ENCODE measurements around the gene CCDC134.

The CCDC134 gene

GRCh38 chr22:41757502-41757901 lies 43.0 kb upstream of the CCDC134 start:
- no peak for ATAC-seq
- TF ChIP-seq, protein P1, sequence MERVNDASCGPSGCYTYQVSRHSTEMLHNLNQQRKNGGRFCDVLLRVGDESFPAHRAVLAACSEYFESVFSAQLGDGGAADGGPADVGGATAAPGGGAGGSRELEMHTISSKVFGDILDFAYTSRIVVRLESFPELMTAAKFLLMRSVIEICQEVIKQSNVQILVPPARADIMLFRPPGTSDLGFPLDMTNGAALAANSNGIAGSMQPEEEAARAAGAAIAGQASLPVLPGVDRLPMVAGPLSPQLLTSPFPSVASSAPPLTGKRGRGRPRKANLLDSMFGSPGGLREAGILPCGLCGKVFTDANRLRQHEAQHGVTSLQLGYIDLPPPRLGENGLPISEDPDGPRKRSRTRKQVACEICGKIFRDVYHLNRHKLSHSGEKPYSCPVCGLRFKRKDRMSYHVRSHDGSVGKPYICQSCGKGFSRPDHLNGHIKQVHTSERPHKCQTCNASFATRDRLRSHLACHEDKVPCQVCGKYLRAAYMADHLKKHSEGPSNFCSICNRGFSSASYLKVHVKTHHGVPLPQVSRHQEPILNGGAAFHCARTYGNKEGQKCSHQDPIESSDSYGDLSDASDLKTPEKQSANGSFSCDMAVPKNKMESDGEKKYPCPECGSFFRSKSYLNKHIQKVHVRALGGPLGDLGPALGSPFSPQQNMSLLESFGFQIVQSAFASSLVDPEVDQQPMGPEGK (CRISPR knock-in tag; IDR thresholded peaks at IDR 0.05; ENCODE audit: borderline replicate concordance): no peak
- no peak for TF ChIP-seq CREB5 (CRISPR knock-in tag; IDR thresholded peaks at IDR 0.05; ENCODE audit: low read depth)
- TF ChIP-seq ESRRG (CRISPR knock-in tag; IDR thresholded peaks at IDR 0.05): no peak
- no peak for TF ChIP-seq TCF4 (CRISPR knock-in tag; IDR thresholded peaks at IDR 0.05; ENCODE audit: borderline replicate concordance)
- TF ChIP-seq CSDC2 (CRISPR knock-in tag; IDR thresholded peaks at IDR 0.05): no peak
- no peak for TF ChIP-seq OSR1 (CRISPR knock-in tag; IDR thresholded peaks at IDR 0.05)
- TF ChIP-seq ZNF70 (CRISPR knock-in tag; IDR thresholded peaks at IDR 0.05): no peak
- TF ChIP-seq PPARA (CRISPR knock-in tag; IDR thresholded peaks at IDR 0.05; ENCODE audit: borderline replicate concordance): no peak
- TF ChIP-seq ZNF565 (CRISPR knock-in tag; conservative IDR thresholded peaks at IDR 0.05; ENCODE audit: low read depth): no peak
- TF ChIP-seq POU6F1 (CRISPR knock-in tag; IDR thresholded peaks at IDR 0.05; ENCODE audit: borderline replicate concordance, low read depth): no peak
- no peak for TF ChIP-seq ZFP3 (CRISPR knock-in tag; IDR thresholded peaks at IDR 0.05)
- TF ChIP-seq GLIS3 (CRISPR knock-in tag; IDR thresholded peaks at IDR 0.05): no peak
- no peak for TF ChIP-seq CSRNP3 (CRISPR knock-in tag; IDR thresholded peaks at IDR 0.05)
- no peak for TF ChIP-seq ZNF8 (CRISPR knock-in tag; IDR thresholded peaks at IDR 0.05)

DNA sequence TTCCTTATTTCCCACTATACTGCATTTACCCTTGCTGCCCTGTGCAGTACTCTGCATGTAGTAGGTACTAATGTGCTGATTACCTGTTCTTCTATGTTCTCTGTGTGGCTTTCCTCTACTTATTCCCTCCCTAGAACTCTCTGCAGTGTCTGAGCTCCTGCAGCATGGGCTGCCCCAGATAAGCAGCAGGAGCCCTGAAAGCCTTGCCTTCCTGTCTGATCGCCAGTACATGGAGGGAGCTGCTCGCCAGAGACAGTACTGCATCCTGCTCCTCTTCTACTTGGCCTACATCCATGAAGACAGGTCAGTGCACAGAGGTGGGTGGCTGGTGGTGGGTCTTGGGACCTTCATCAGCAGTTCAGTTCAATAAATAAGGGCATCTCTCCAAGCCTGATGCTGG lies 42.2 kb upstream of the CCDC134 start:
- ATAC-seq: no peak

GRCh38 chr22:41762980-41763779 lies 37.3 kb upstream of the CCDC134 start:
- ATAC-seq: no peak
- no peak for TF ChIP-seq CSRNP3 (CRISPR knock-in tag; IDR thresholded peaks at IDR 0.05)
- no peak for TF ChIP-seq GLIS3 (CRISPR knock-in tag; IDR thresholded peaks at IDR 0.05)
- no peak for TF ChIP-seq ZNF8 (CRISPR knock-in tag; IDR thresholded peaks at IDR 0.05)
- TF ChIP-seq ESRRG (CRISPR knock-in tag; IDR thresholded peaks at IDR 0.05): no peak
- TF ChIP-seq, protein P2, sequence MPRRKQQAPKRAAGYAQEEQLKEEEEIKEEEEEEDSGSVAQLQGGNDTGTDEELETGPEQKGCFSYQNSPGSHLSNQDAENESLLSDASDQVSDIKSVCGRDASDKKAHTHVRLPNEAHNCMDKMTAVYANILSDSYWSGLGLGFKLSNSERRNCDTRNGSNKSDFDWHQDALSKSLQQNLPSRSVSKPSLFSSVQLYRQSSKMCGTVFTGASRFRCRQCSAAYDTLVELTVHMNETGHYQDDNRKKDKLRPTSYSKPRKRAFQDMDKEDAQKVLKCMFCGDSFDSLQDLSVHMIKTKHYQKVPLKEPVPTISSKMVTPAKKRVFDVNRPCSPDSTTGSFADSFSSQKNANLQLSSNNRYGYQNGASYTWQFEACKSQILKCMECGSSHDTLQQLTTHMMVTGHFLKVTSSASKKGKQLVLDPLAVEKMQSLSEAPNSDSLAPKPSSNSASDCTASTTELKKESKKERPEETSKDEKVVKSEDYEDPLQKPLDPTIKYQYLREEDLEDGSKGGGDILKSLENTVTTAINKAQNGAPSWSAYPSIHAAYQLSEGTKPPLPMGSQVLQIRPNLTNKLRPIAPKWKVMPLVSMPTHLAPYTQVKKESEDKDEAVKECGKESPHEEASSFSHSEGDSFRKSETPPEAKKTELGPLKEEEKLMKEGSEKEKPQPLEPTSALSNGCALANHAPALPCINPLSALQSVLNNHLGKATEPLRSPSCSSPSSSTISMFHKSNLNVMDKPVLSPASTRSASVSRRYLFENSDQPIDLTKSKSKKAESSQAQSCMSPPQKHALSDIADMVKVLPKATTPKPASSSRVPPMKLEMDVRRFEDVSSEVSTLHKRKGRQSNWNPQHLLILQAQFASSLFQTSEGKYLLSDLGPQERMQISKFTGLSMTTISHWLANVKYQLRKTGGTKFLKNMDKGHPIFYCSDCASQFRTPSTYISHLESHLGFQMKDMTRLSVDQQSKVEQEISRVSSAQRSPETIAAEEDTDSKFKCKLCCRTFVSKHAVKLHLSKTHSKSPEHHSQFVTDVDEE (CRISPR knock-in tag; IDR thresholded peaks at IDR 0.05): no peak
- no peak for TF ChIP-seq CREB5 (CRISPR knock-in tag; IDR thresholded peaks at IDR 0.05; ENCODE audit: low read depth)
- TF ChIP-seq OSR1 (CRISPR knock-in tag; IDR thresholded peaks at IDR 0.05): no peak
- no peak for TF ChIP-seq TCF4 (CRISPR knock-in tag; IDR thresholded peaks at IDR 0.05; ENCODE audit: borderline replicate concordance)
- TF ChIP-seq ZFP3 (CRISPR knock-in tag; IDR thresholded peaks at IDR 0.05): no peak
- TF ChIP-seq ZFP30 (CRISPR knock-in tag; IDR thresholded peaks at IDR 0.05): no peak
- no peak for TF ChIP-seq ZNF565 (CRISPR knock-in tag; conservative IDR thresholded peaks at IDR 0.05; ENCODE audit: low read depth)
- TF ChIP-seq ISL1 (CRISPR knock-in tag; IDR thresholded peaks at IDR 0.05): no peak
- TF ChIP-seq CSDC2 (CRISPR knock-in tag; IDR thresholded peaks at IDR 0.05): no peak
- no peak for TF ChIP-seq ZNF70 (CRISPR knock-in tag; IDR thresholded peaks at IDR 0.05)

More for the DNA sequence above, 42.2 kb upstream of the CCDC134 start:
- TF ChIP-seq RARB (CRISPR knock-in tag; IDR thresholded peaks at IDR 0.05) (no peak), ZNF8 (CRISPR knock-in tag; IDR thresholded peaks at IDR 0.05) (no peak), CREB5 (CRISPR knock-in tag; IDR thresholded peaks at IDR 0.05; ENCODE audit: low read depth) (no peak), TOX (CRISPR knock-in tag; IDR thresholded peaks at IDR 0.05; ENCODE audit: borderline replicate concordance) (no peak), PPARA (CRISPR knock-in tag; IDR thresholded peaks at IDR 0.05; ENCODE audit: borderline replicate concordance) (no peak), ARNTL (CRISPR knock-in tag; IDR thresholded peaks at IDR 0.05; ENCODE audit: borderline replicate concordance, low read depth) (no peak)
